OCI-LY7 (cell line): ENCODE measurements around the gene STYXL1. TPM values are rescaled to one million over a fixed set of nuclear protein-coding genes. Genes with fewer than 3 reads are reported as not detected.

Experiments
- BruUV-seq: library from RNA; stranded (reverse); fragments of 400-500 nt; replicated peaks from 2 replicates; lab custom pipeline; 2021; lab: Mats Ljungman, UMichigan
- CTCF ChIA-PET: fragments of 300-600 bp; sonication (Branson Sonifier 250); formaldehyde crosslinking; loops from one replicate; lab custom pipeline; 2022; ENCODE audit warnings: antibody characterized with exemption; ENCODE audit not compliant: unreplicated experiment; lab: Charles Lee
- POLR2A ChIA-PET: fragments of 300-600 bp; sonication (Branson Sonifier 250); formaldehyde crosslinking; loops from one replicate; lab custom pipeline; 2022; ENCODE audit warnings: antibody characterized with exemption; lab: Charles Lee
- DNase-seq: peaks from one replicate; pipeline ENCODE4 v3.0.0-alpha.2; 2015; ENCODE audit warnings: low spot score
- H2AFZ ChIP-seq: fragments of 200-600 bp; sonication (generic), shearing (Covaris generic); 2 replicates; pipeline ENCODE4 v1.6.1; 2014; ENCODE audit warnings: mild to moderate bottlenecking, antibody characterized with exemption, low read length, moderate library complexity
- H3K27ac ChIP-seq: fragments of 200-600 bp; sonication (generic); 2 replicates; pipeline ENCODE4 v1.5.1; 2014; ENCODE audit warnings: mixed run types, low read depth, mild to moderate bottlenecking, moderate library complexity, low read length, inconsistent platforms; ENCODE audit not compliant: poor library complexity, severe bottlenecking
- H3K36me3 ChIP-seq: fragments of 200-600 bp; sonication (generic); 2 replicates; pipeline ENCODE4 v1.6.1; 2014; ENCODE audit warnings: mild to moderate bottlenecking, antibody characterized with exemption, low read length, moderate library complexity, mixed read lengths; ENCODE audit not compliant: insufficient read depth
- H3K4me1 ChIP-seq: fragments of 200-600 bp; sonication (generic); 2 replicates; pipeline ENCODE4 v1.5.1; 2014; ENCODE audit warnings: mild to moderate bottlenecking, low read length; ENCODE audit not compliant: insufficient read depth, poor library complexity, severe bottlenecking
- H3K4me2 ChIP-seq: fragments of 200-600 bp; sonication (generic); 2 replicates; pipeline ENCODE4 v1.6.1; 2014; ENCODE audit warnings: mild to moderate bottlenecking, low read length
- H3K4me3 ChIP-seq: fragments of 200-600 bp; sonication (generic); 2 replicates; pipeline ENCODE4 v1.5.1; 2014; ENCODE audit warnings: mild to moderate bottlenecking, low read depth, low read length; ENCODE audit not compliant: poor library complexity, severe bottlenecking
- H3K79me2 ChIP-seq: fragments of 200-600 bp; sonication (generic); 2 replicates; pipeline ENCODE4 v1.6.1; 2016; ENCODE audit warnings: low read depth, mild to moderate bottlenecking, low read length, moderate library complexity, mixed read lengths; ENCODE audit not compliant: insufficient read depth
- H3K9me2 ChIP-seq: fragments of 200-600 bp; sonication (generic); 2 replicates; pipeline ENCODE4 v1.6.1; 2016; ENCODE audit warnings: mild to moderate bottlenecking, low read length, mixed read lengths; ENCODE audit not compliant: insufficient read depth
- H3K9me3 ChIP-seq: fragments of 200-600 bp; sonication (generic); 2 replicates; pipeline ENCODE4 v1.6.1; 2014; ENCODE audit warnings: mild to moderate bottlenecking, mixed run types, low read length, mixed read lengths
- H4K20me1 ChIP-seq: fragments of 200-600 bp; sonication (generic); 2 replicates; pipeline ENCODE4 v1.6.1; 2014; ENCODE audit warnings: mild to moderate bottlenecking, antibody characterized with exemption, low read length, moderate library complexity, mixed read lengths; ENCODE audit not compliant: insufficient read depth
- EZH2phosphoT487 ChIP-seq: fragments of 200-600 bp; sonication (generic); IDR thresholded peaks from 2 replicates; pipeline ENCODE4 v1.6.1; 2018; ENCODE audit warnings: low read depth, borderline replicate concordance, mild to moderate bottlenecking, mixed run types, antibody characterized with exemption, low read length, moderate library complexity, mixed read lengths
- intact Hi-C: fragments of 100-400 bp; cut with micrococcal nuclease; formaldehyde crosslinking; loops from one replicate; pipeline ENCODE4 v1.10.0; 2022; ENCODE audit not compliant: unreplicated experiment
- total RNA-seq, 2 experiments: library from RNA; depleted of rRNA in 1 of 2; stranded (reverse); fragments of >200 nt in 1 of 2; shearing (Covaris generic) in 1 of 2; gene quantifications; 2 replicates each; pipeline ENCODE4 v1.2.3, GENCODE V29; 2014 to 2022
- TF ChIP-seq, protein P1 (sequence below): fragments of 200-600 bp; sonication (generic); conservative IDR thresholded peaks from 2 replicates; pipeline ENCODE4 v1.5.1; 2014; ENCODE audit warnings: mild to moderate bottlenecking, antibody characterized with exemption, low read length, moderate library complexity, mixed read lengths

Gene STYXL1
- total RNA-seq, 2 experiments from 2014 or later, result 27.6 to 37.4 TPM

DNA sequence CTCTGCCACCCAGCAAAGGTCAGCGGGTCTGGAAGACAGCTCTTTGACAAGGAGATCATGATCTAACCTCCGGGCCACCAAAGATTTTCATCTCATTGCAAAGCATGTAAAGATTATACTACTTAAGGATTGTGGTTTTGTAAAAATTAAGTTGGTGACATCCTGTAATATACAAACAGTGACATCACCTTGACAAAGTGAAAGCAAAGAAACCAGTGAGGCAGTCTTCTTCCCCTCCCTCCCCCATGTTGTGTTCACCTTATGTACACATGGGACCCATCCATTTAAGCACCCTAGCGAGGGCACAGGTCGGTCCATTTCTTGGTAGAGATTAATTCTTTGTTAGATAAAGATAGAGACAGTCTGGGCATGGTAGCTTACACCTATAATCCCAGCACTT, 4.0 kb upstream of the STYXL1 start:
- Histone ChIP-seq H3K9me3 (no peaks in the 10 kb centered on the region), H3K36me3 (peaks cover 71% of the 10 kb centered on the region), H3K4me1 (peaks cover 7% of the 10 kb centered on the region), H2AFZ (no peak overlapping the region), H3K27ac (no peak overlapping the region), H3K4me3 (no peak overlapping the region), H4K20me1 (peaks cover 30% of the 10 kb centered on the region), H3K4me2 (no peak overlapping the region), H3K79me2 (peaks cover 81% of the 10 kb centered on the region), H3K9me2 (no peaks in the 10 kb centered on the region)
- no peak for DNase-seq
- ChIA-PET POLR2A (no interaction called here), CTCF (no interaction called here)
- intact Hi-C loops, result no loop called here
- no TSS peak for BruUV-seq
- TF ChIP-seq EZH2phosphoT487, result no peak
- TF ChIP-seq, protein P1, sequence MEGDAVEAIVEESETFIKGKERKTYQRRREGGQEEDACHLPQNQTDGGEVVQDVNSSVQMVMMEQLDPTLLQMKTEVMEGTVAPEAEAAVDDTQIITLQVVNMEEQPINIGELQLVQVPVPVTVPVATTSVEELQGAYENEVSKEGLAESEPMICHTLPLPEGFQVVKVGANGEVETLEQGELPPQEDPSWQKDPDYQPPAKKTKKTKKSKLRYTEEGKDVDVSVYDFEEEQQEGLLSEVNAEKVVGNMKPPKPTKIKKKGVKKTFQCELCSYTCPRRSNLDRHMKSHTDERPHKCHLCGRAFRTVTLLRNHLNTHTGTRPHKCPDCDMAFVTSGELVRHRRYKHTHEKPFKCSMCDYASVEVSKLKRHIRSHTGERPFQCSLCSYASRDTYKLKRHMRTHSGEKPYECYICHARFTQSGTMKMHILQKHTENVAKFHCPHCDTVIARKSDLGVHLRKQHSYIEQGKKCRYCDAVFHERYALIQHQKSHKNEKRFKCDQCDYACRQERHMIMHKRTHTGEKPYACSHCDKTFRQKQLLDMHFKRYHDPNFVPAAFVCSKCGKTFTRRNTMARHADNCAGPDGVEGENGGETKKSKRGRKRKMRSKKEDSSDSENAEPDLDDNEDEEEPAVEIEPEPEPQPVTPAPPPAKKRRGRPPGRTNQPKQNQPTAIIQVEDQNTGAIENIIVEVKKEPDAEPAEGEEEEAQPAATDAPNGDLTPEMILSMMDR, result no peak

DNA sequence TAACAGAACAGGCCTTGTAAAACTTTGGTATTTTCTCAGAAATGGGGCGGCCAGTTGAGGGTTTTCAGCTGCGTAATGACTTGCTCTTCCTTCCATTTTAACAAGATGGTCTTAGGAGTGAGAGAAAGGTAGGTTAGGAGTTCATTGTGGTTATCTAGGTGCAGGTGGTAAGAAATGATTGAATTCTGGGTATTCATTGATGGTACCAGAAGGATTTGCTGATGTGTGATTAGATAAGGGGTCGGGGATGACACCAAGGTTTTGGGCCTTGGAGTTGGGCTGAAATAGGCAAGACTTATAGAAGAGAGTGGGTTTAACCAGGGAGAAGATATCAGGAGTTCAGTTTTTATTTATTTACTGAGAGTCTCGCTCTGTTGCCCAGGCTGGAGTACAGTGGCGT, 2.7 kb upstream of the STYXL1 start:
- ChIA-PET POLR2A (no interaction called here), CTCF (no interaction called here)
- no peak for TF ChIP-seq EZH2phosphoT487
- TF ChIP-seq, protein P1, result no peak
- intact Hi-C loops, result no loop called here
- Histone ChIP-seq H4K20me1 (peaks cover 25% of the 10 kb centered on the region), H3K9me3 (no peaks in the 10 kb centered on the region), H3K36me3 (peaks cover 58% of the 10 kb centered on the region), H3K9me2 (no peaks in the 10 kb centered on the region), H3K4me3 (no peak overlapping the region), H2AFZ (no peak overlapping the region), H3K27ac (no peak overlapping the region), H3K4me1 (peaks cover 7% of the 10 kb centered on the region), H3K79me2 (peaks cover 86% of the 10 kb centered on the region), H3K4me2 (no peak overlapping the region)
- no TSS peak for BruUV-seq
- no peak for DNase-seq

DNA sequence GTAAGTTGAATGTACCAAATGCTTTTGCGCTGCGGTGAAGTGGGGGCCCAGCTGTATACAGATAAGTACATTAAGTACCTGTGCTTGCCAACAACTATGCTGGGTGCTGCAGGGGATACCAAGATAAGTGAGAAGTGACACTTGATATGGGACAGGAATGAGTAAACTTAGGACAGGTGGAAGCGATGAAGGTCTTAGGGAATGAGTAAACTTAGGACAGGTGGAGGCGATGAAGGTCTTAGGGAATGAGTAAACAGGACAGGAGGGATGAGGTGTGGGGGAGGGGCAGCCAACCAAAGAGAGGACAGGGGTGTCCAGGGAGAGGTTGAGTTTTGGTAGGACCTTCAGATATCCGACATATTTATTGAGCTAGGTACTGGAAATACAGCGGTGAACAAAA, 1.5 kb upstream of the STYXL1 start:
- DNase-seq, result no peak
- H2AFZ ChIP-seq, result no peak overlapping the region
- no peaks in the 10 kb centered on the region for H3K9me2 ChIP-seq
- peaks cover 7% of the 10 kb centered on the region for H3K4me1 ChIP-seq
- TF ChIP-seq, protein P1, result no peak
- TF ChIP-seq EZH2phosphoT487, result no peak
- ChIA-PET CTCF (no interaction called here), POLR2A (interaction anchor here (1.2 kb wide), 1 partner anchor 18 kb away, joined by 4 read pairs; no protein-coding TSS in a partner anchor)
- intact Hi-C loops, result loop anchor here (5.0 kb wide), 1 partner anchor 308 kb away; the partner anchor contains the start of gene YWHAG
- peaks cover 46% of the 10 kb centered on the region for H3K36me3 ChIP-seq
- peaks cover 17% of the 10 kb centered on the region for H4K20me1 ChIP-seq
- peak overlapping the region; percentile 74 for H3K27ac ChIP-seq
- H3K9me3 ChIP-seq, result no peaks in the 10 kb centered on the region
- H3K4me2 ChIP-seq, result peak overlapping the region; percentile 91
- no TSS peak for BruUV-seq
- peak overlapping the region; percentile 96 for H3K4me3 ChIP-seq
- peaks cover 75% of the 10 kb centered on the region for H3K79me2 ChIP-seq
